SH-SY5Y (cell line): Measurements from ENCODE around the gene DDX60.

Source experiments
- GATA2 ChIP-seq: IDR thresholded peaks from 2 replicates; pipeline ENCODE4 v1.6.1; 2011; ENCODE audit warnings: mild to moderate bottlenecking, low read depth, low read length
- GATA3 ChIP-seq: IDR thresholded peaks from 2 replicates; pipeline ENCODE4 v1.6.1; 2011; ENCODE audit warnings: low read depth, mild to moderate bottlenecking, low read length, moderate library complexity

GRCh38 chr4:168367065-168367464, 48.5 kb upstream of the DDX60 start:
- TF ChIP-seq GATA3 (no peak), GATA2 (no peak)
